ENCODE results near the gene AGPAT4.

DNA sequence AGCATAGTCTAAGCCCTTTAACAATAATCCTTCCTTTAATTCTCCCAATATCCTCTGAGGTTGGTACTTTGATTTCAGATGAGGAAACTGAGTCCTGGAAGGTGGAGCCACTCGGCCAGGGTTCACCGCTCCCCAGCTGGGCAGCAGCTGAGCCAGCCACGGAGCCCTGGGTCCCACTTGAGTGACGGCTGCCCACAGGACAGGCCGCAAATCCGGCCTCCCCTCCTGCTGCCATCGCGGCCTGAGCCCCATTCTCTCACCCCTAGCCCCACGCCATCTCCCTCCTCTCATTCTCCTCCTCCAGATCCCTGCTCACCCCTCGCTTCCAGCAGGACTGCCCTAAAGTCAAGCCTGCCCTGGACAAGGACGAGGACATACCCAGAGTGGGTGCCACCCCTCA, 41.4 kb downstream of the AGPAT4 start:
- TF ChIP-seq, protein P1, sequence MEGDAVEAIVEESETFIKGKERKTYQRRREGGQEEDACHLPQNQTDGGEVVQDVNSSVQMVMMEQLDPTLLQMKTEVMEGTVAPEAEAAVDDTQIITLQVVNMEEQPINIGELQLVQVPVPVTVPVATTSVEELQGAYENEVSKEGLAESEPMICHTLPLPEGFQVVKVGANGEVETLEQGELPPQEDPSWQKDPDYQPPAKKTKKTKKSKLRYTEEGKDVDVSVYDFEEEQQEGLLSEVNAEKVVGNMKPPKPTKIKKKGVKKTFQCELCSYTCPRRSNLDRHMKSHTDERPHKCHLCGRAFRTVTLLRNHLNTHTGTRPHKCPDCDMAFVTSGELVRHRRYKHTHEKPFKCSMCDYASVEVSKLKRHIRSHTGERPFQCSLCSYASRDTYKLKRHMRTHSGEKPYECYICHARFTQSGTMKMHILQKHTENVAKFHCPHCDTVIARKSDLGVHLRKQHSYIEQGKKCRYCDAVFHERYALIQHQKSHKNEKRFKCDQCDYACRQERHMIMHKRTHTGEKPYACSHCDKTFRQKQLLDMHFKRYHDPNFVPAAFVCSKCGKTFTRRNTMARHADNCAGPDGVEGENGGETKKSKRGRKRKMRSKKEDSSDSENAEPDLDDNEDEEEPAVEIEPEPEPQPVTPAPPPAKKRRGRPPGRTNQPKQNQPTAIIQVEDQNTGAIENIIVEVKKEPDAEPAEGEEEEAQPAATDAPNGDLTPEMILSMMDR (IDR thresholded peaks at IDR 0.05) = no peak
- no peak for TF ChIP-seq POLR2A (IDR thresholded peaks at IDR 0.05)
